Ectodermal cell (in vitro differentiated cells): ENCODE measurements around the gene JAML.

ENCODE experiments used
- H3K27ac ChIP-seq: 2 replicates; pipeline ENCODE4 v1.7.0; 2013; ENCODE audit warnings: mild to moderate bottlenecking, low read depth, low read length; ENCODE audit not compliant: insufficient read depth, poor library complexity, severe bottlenecking
- H3K27me3 ChIP-seq: 2 replicates; pipeline ENCODE4 v1.7.0; 2013; ENCODE audit warnings: mild to moderate bottlenecking, low read length; ENCODE audit not compliant: insufficient read depth, control insufficient read depth, poor library complexity, severe bottlenecking
- H3K36me3 ChIP-seq: one replicate; pipeline ENCODE4 v1.7.0; 2013; ENCODE audit warnings: low read length; ENCODE audit not compliant: control insufficient read depth, insufficient read depth
- H3K4me1 ChIP-seq: one replicate; pipeline ENCODE4 v1.7.0; 2013; ENCODE audit warnings: low read length; ENCODE audit not compliant: control insufficient read depth, insufficient read depth
- H3K4me3 ChIP-seq: 2 replicates; pipeline ENCODE4 v1.7.0; 2013; ENCODE audit warnings: low read depth, low read length, control low read depth; ENCODE audit not compliant: insufficient read depth
- H3K9me3 ChIP-seq: 2 replicates; pipeline ENCODE4 v1.7.0; 2013; ENCODE audit warnings: mild to moderate bottlenecking, low read length, moderate library complexity; ENCODE audit not compliant: control insufficient read depth
- WGBS, 2 experiments: methylation state at CpG; one replicate each; pipeline ENCODE4 v1.1.7; 2013; ENCODE audit warnings: missing lambda C conversion rate in 2 of 2; 5-methylcytosine and 5-hydroxymethylcytosine counted together

Gene JAML

GRCh38 chr11:118151431-118151830 lies 73.4 kb downstream of the JAML start:
- Histone ChIP-seq H3K36me3 (no peaks in the 10 kb centered on the region), H3K4me3 (no peak overlapping the region), H3K4me1 (peaks cover 19% of the 10 kb centered on the region), H3K27ac (no peak overlapping the region), H3K27me3 (peaks cover 85% of the 10 kb centered on the region), H3K9me3 (no peaks in the 10 kb centered on the region)
- 82 to 89% methylated on average over 5 of the region's 5 CpGs for WGBS, 2 experiments

- Histone ChIP-seq H3K27ac (no peak overlapping the region), H3K4me1 (peaks cover under 1% of the 10 kb centered on the region), H3K4me3 (no peak overlapping the region), H3K27me3 (peaks cover 73% of the 10 kb centered on the region), H3K9me3 (no peaks in the 10 kb centered on the region), H3K36me3 (no peaks in the 10 kb centered on the region)
- WGBS, 2 experiments, result 41 to 55% methylated on average over 1 of the region's 1 CpG
Observed at GRCh38 chr11:118149493-118149892, 75.3 kb downstream of the JAML start.

- 83 to 88% methylated on average over 2 of the region's 2 CpGs for WGBS, 2 experiments
- H3K4me3 ChIP-seq, result no peak overlapping the region
- no peaks in the 10 kb centered on the region for H3K4me1 ChIP-seq
- no peaks in the 10 kb centered on the region for H3K36me3 ChIP-seq
- H3K9me3 ChIP-seq, result no peaks in the 10 kb centered on the region
- no peak overlapping the region for H3K27ac ChIP-seq
- H3K27me3 ChIP-seq, result peaks cover 67% of the 10 kb centered on the region
Observed at GRCh38 chr11:118148856-118149255, 76.0 kb downstream of the JAML start.

- Histone ChIP-seq H3K36me3 (no peaks in the 10 kb centered on the region), H3K27ac (no peak overlapping the region), H3K4me1 (no peaks in the 10 kb centered on the region), H3K4me3 (no peak overlapping the region), H3K27me3 (peaks cover 61% of the 10 kb centered on the region), H3K9me3 (no peaks in the 10 kb centered on the region)
- 89 to 91% methylated on average over 8 of the region's 8 CpGs for whole genome bisulfite sequencing, 2 experiments
Observed at GRCh38 chr11:118148240-118148639, 76.6 kb downstream of the JAML start.

GRCh38 chr11:118147502-118147901 lies 77.3 kb downstream of the JAML start:
- no peaks in the 10 kb centered on the region for H3K36me3 ChIP-seq
- H3K27ac ChIP-seq, result no peak overlapping the region
- H3K4me1 ChIP-seq, result no peaks in the 10 kb centered on the region
- no peak overlapping the region for H3K4me3 ChIP-seq
- 60 to 63% methylated on average over 3 of the region's 3 CpGs for WGBS, 2 experiments
- H3K27me3 ChIP-seq, result peaks cover 53% of the 10 kb centered on the region
- no peaks in the 10 kb centered on the region for H3K9me3 ChIP-seq

GRCh38 chr11:118146554-118146953 lies 78.3 kb downstream of the JAML start:
- Histone ChIP-seq H3K27me3 (peaks cover 44% of the 10 kb centered on the region), H3K4me3 (no peak overlapping the region), H3K9me3 (no peaks in the 10 kb centered on the region), H3K4me1 (no peaks in the 10 kb centered on the region), H3K36me3 (no peaks in the 10 kb centered on the region), H3K27ac (no peak overlapping the region)
- 85 to 90% methylated on average over 6 of the region's 6 CpGs for WGBS, 2 experiments

- Histone ChIP-seq H3K9me3 (no peaks in the 10 kb centered on the region), H3K27me3 (peaks cover 34% of the 10 kb centered on the region), H3K4me3 (peak overlapping the region; percentile 45), H3K27ac (no peak overlapping the region), H3K4me1 (no peaks in the 10 kb centered on the region), H3K36me3 (no peaks in the 10 kb centered on the region)
- 1% methylated on average over 78 of the region's 78 CpGs for WGBS, 2 experiments
Observed at GRCh38 chr11:118145285-118146227, 79.3 kb downstream of the JAML start.

- no peaks in the 10 kb centered on the region for H3K36me3 ChIP-seq
- WGBS, 2 experiments, result 80 to 83% methylated on average over 20 of the region's 20 CpGs
- H3K4me3 ChIP-seq, result no peak overlapping the region
- H3K27me3 ChIP-seq, result peaks cover 25% of the 10 kb centered on the region
- H3K27ac ChIP-seq, result no peak overlapping the region
- H3K9me3 ChIP-seq, result no peaks in the 10 kb centered on the region
- no peaks in the 10 kb centered on the region for H3K4me1 ChIP-seq
Observed at GRCh38 chr11:118144301-118145268, 80.2 kb downstream of the JAML start.
